Heart right ventricle (tissue), 16 donors: Measurements from ENCODE around the gene DNM3. TPM values are rescaled to one million over a fixed set of nuclear protein-coding genes. Genes with fewer than 3 reads are reported as not detected.

Experiments
- ATAC-seq, 8 donors: fragments of 200-7000 bp; cut with Tn5 transposase; one replicate each; pipeline ENCODE4 v1.9.1; 2020; ENCODE audit warnings: mild to moderate bottlenecking in 8 of 8, moderate library complexity in 8 of 8, moderate number of reproducible peaks in 1 of 8
- DNase-seq, 2 donors: peaks; one replicate each; pipeline ENCODE4 v3.0.0-alpha.2; 2020
- H3K27ac ChIP-seq, 10 donors: fragments of 200-600 bp; sonication (generic) in 2 of 10; one replicate each; pipeline versions ENCODE4 v1.5.0 to v1.8.0; 2020 to 2022; ENCODE audit warnings: mild to moderate bottlenecking in 3 of 10
- H3K27me3 ChIP-seq, 7 donors: fragments of 200-600 bp; one replicate each; pipeline ENCODE4 v1.8.0; 2021 to 2022; ENCODE audit warnings: mild to moderate bottlenecking in 2 of 7
- H3K36me3 ChIP-seq, 9 donors: fragments of 200-600 bp; sonication (generic) in 1 of 9; one replicate each; pipeline versions ENCODE4 v1.5.0 to v1.8.0; 2020 to 2022; ENCODE audit warnings: mild to moderate bottlenecking in 2 of 9
- H3K4me1 ChIP-seq, 9 donors: fragments of 200-600 bp; sonication (generic) in 1 of 9; one replicate each; pipeline versions ENCODE4 v1.5.0 to v1.8.0; 2020 to 2022; ENCODE audit warnings: mild to moderate bottlenecking in 4 of 9
- H3K4me3 ChIP-seq, 10 donors: fragments of 200-600 bp; sonication (generic) in 2 of 10; one replicate each; pipeline versions ENCODE4 v1.5.0 to v1.8.0; 2020 to 2022; ENCODE audit warnings: mild to moderate bottlenecking in 7 of 10, moderate library complexity in 2 of 10
- H3K9me3 ChIP-seq, 11 donors: fragments of 200-600 bp in 10 of 11; sonication (generic) in 2 of 11; one replicate each; pipeline versions ENCODE4 v1.5.0 to v1.8.0; 2013 to 2022; ENCODE audit warnings: mild to moderate bottlenecking in 2 of 11, control low read depth in 1 of 11, moderate library complexity in 1 of 11
- CTCF ChIP-seq, 9 donors: fragments of 200-600 bp; sonication (generic) in 2 of 9; IDR thresholded peaks; one replicate each; pipeline versions ENCODE4 v1.5.0 to v1.8.0; 2021 to 2022; ENCODE audit warnings: antibody characterized with exemption in 9 of 9, mild to moderate bottlenecking in 5 of 9, moderate library complexity in 1 of 9
- WGBS, 2 donors: extraction: QIAGEN DNeasy Blood & Tissue Kit; methylation state at CpG; one replicate each; pipeline ENCODE4 v1.1.7; 2013; ENCODE audit warnings: inconsistent platforms in 1 of 2; 5-methylcytosine and 5-hydroxymethylcytosine counted together
- intact Hi-C, 10 donors: fragments of 100-400 bp; cut with DNase I; formaldehyde crosslinking; loops; one replicate each; pipeline versions ENCODE4 v1.11.1 to v1.14.2; 2022
- polyA plus RNA-seq, 2 donors: library from polyadenylated mRNA; stranded (reverse); fragments of 200-250 nt; gene quantifications; one replicate each; pipeline ENCODE4 v1.2.3, GENCODE V29; 2013
- total RNA-seq, 10 donors: library from RNA; stranded (reverse); fragmentation: NEBNext Ultra II Directional in 3 of 10; extraction: Animal tissue kit (Norgen Biotek cat#: 25700) in 3 of 10; gene quantifications; one replicate each; pipeline versions ENCODE4 v1.2.1 to v1.2.4, GENCODE V29; 2021 to 2023
- donor health status: Arrhythmogenic right ventricular cardiomyopathy.
- donor health status: ischemic (EF 13 %, LVEDD 7.1; RV severe dilation, severe dysfunction).
- donor health status: healthy with polysubstance abuse.
- donor health status: DM: no; HTN: yes; CAD: no.
- donor health status: DM: no; HTN: no; CAD: no.
- donor health status: ischemic (EF 25% LVEDD 6.9; RV normal size, moderate dysfunction).
- donor health status: ischemic (EF 25% LVEDD 5.7; RV mildly dilated, moderate dysfunction).
- donor health status: healthy.
- donor health status: DM: yes; HTN: yes; CAD: no.
- donor health status: Ischemic cardiomyopathy.
- donor health status: ischemic (EF 35%, LVEDD 5.7; RV mildly dilated, moderate dysfunction).
- donor health status: nonischemic (EF 11% LVEDD 7.7; RV severe dilation, severe dysfunction).
- donor health status: DM: yes; HTN: yes; CAD: no.
- donor health status: PGD.
- donor health status: ischemic (EF 29% LVEDD 5.4; RV normal size, mild dysfunction).
- donor health status: nonischemic (EF 23%, LVEDD 6.1; RV moderate dilation, normal function).

DNM3 gene
- total and polyA plus RNA-seq, 12 donors: 0.77 to 2.8 (median 2.2) TPM

DNA sequence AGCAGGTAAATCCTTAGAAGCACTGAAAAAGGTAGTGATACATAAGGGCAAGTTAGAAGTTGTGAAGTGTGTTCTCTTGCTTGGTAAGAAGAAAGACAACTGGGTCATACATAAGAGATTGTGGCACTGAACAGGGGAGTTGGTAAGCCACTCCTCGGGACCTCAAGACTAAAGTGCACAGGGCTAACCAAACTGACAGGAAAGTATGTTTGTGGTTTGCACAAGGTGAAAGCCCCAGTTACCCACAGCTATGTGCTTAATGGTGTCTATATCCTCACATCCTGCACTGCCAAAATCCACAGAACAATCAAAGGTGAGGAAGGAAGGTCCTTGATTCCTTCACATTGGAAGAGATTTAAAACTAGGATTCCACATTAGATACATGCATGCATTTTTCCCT, 276.5 kb downstream of the DNM3 start:
- Histone ChIP-seq H3K36me3 (no peaks in the 10 kb centered on the region), H3K27ac (no peak overlapping the region), H3K27me3 (no peaks in the 10 kb centered on the region), H3K4me3 (no peak overlapping the region), H3K9me3 (no peaks in the 10 kb centered on the region), H3K4me1 (peaks cover 0 to 10% (median 4%) of the 10 kb centered on the region in 9 donors)
- WGBS, 2 donors: 87 to 92% methylated on average over 1 of the region's 1 CpG
- DNase-seq (no peak), ATAC-seq (no peak)
- TF ChIP-seq CTCF (IDR thresholded peaks at IDR 0.05): no peak
- intact Hi-C loops: no loop called here

DNA sequence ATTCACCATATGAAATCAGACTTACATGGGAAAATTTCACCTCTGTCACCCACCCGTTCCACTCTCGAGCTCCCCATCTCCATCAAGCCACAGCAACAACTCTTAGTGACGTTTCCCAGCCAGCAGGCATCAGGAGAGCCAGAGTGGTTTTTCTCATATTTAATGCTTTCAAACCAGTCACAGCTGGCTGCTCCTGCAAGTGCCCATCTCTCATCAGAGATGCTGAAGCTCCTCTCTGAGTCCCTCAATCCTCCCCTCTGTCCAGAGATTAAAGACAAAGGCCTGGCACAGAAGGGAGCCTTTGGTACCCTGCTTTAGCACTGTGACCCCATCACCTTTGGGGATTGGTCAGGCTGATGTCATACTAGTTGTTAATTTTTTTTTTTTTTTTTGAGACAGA, 277.3 kb downstream of the DNM3 start:
- ATAC-seq: no peak
- intact Hi-C loops: no loop called here
- WGBS, 2 donors: 89 to 93% methylated on average over 3 of the region's 3 CpGs

DNA sequence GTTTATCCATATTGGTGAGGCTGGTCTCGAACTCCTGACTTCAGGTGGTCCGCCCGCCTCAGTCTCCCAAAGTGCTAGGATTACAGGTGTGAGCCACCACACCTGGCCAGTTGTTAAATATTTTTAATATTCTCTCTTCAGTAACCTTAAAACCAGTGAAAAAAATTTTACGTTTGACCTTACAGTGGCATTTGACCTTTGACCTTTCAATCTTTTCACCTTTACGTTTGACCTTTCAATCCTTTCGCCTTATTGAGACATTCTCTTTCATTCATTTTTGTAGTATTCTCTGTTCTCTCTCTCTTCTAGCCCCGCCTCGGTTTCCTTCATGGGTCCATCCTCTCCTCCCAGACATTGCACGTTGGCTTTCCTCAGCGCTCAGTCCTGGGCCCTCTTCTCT, 277.9 kb downstream of the DNM3 start:
- Histone ChIP-seq H3K27ac (no peak overlapping the region), H3K27me3 (no peaks in the 10 kb centered on the region), H3K36me3 (no peaks in the 10 kb centered on the region), H3K9me3 (no peaks in the 10 kb centered on the region), H3K4me1 (peaks cover 0 to 11% (median 4%) of the 10 kb centered on the region in 9 donors), H3K4me3 (no peak overlapping the region)
- DNase-seq (no peak), ATAC-seq (no peak)
- no peak for TF ChIP-seq CTCF (IDR thresholded peaks at IDR 0.05)
- WGBS, 2 donors: 96% methylated on average over 10 of the region's 10 CpGs
- intact Hi-C loops: no loop called here

More for the DNA sequence above, 277.3 kb downstream of the DNM3 start:
- DNase-seq: no peak
- H3K36me3 ChIP-seq: no peaks in the 10 kb centered on the region
- no peaks in the 10 kb centered on the region for H3K9me3 ChIP-seq
- peaks cover 0 to 11% (median 4%) of the 10 kb centered on the region in 9 donors for H3K4me1 ChIP-seq
- no peaks in the 10 kb centered on the region for H3K27me3 ChIP-seq
- H3K27ac ChIP-seq: no peak overlapping the region
- TF ChIP-seq CTCF (IDR thresholded peaks at IDR 0.05): no peak
- H3K4me3 ChIP-seq: no peak overlapping the region

- no peak overlapping the region for H3K27ac ChIP-seq
- intact Hi-C loops: no loop called here
- 85 to 89% methylated on average over 2 of the region's 2 CpGs for WGBS, 2 donors
- no peak for TF ChIP-seq CTCF (IDR thresholded peaks at IDR 0.05)
- H3K27me3 ChIP-seq: no peaks in the 10 kb centered on the region
- no peaks in the 10 kb centered on the region for H3K36me3 ChIP-seq
- H3K4me1 ChIP-seq: peaks cover 0 to 11% (median 4%) of the 10 kb centered on the region in 9 donors
- no peaks in the 10 kb centered on the region for H3K9me3 ChIP-seq
- DNase-seq (no peak), ATAC-seq (no peak)
- no peak overlapping the region for H3K4me3 ChIP-seq
These were observed 279.1 kb downstream of the DNM3 start for GRCh38 chr1:172120381-172120780.
